ENCODE results near the gene ARL6.
A peak's percentile ranks its signal among the peaks of the same experiment; 100 is the strongest.
"Not testable (repeated sequence)": the region's sequence is repeated elsewhere in the genome, so short reads cannot be mapped to it uniquely, and the experiment has no call there.

ARL6 gene

GRCh38 chr3:97825101-97825500 is 60.5 kb downstream of the ARL6 start:
- TF ChIP-seq CTCF (IDR thresholded peaks at IDR 0.05; ENCODE audit: insufficient read depth, low read depth, low read length, missing control alignments), result no peak
- no peak overlapping the region for H3K4me3 ChIP-seq (ENCODE audit: low read length)
- DNase-seq (ENCODE audit: low read depth), result no peak

- no peak for DNase-seq (ENCODE audit: low read depth)
- TF ChIP-seq CTCF (IDR thresholded peaks at IDR 0.05; ENCODE audit: insufficient read depth, low read depth, low read length, missing control alignments), result no peak
- H3K4me3 ChIP-seq (ENCODE audit: low read length), result no peak overlapping the region
These were observed 63.3 kb downstream of the ARL6 start for GRCh38 chr3:97827741-97828471.

- no peak overlapping the region for H3K4me3 ChIP-seq (ENCODE audit: low read length)
- no peak for TF ChIP-seq CTCF (IDR thresholded peaks at IDR 0.05; ENCODE audit: insufficient read depth, low read depth, low read length, missing control alignments)
- DNase-seq (ENCODE audit: low read depth), result no peak
These were observed 64.6 kb downstream of the ARL6 start for GRCh38 chr3:97829198-97829597.

GRCh38 chr3:97830638-97831037 is 66.1 kb downstream of the ARL6 start:
- H3K4me3 ChIP-seq (ENCODE audit: low read length), result no peak overlapping the region
- no peak for DNase-seq (ENCODE audit: low read depth)
- no peak for TF ChIP-seq CTCF (IDR thresholded peaks at IDR 0.05; ENCODE audit: insufficient read depth, low read depth, low read length, missing control alignments)

GRCh38 chr3:97831140-97831539 is 66.6 kb downstream of the ARL6 start:
- no peak overlapping the region for H3K4me3 ChIP-seq (ENCODE audit: low read length)
- no peak for TF ChIP-seq CTCF (IDR thresholded peaks at IDR 0.05; ENCODE audit: insufficient read depth, low read depth, low read length, missing control alignments)
- DNase-seq (ENCODE audit: low read depth), result no peak

GRCh38 chr3:97833184-97833583 is 68.6 kb downstream of the ARL6 start:
- not testable (repeated sequence) for DNase-seq (ENCODE audit: low read depth); H3K4me3 ChIP-seq (ENCODE audit: low read length)

- no peak overlapping the region for H3K4me3 ChIP-seq (ENCODE audit: low read length)
- TF ChIP-seq CTCF (IDR thresholded peaks at IDR 0.05; ENCODE audit: insufficient read depth, low read depth, low read length, missing control alignments), result no peak
- peak; percentile 38 for DNase-seq (ENCODE audit: low read depth)
These were observed 71.2 kb downstream of the ARL6 start for GRCh38 chr3:97835761-97836160.
